Measurements from ENCODE around the gene HMX1. TPM values are rescaled to one million over a fixed set of nuclear protein-coding genes. Genes with fewer than 3 reads are reported as not detected.

HMX1 gene
- total and polyA plus RNA-seq, 12 donors, result 2.7 TPM; not detected in 11

- Histone ChIP-seq H3K4me3 (no peak overlapping the region), H3K9me3 (replicated peaks in 1 of 3) (no peaks in the 10 kb centered on the region), H3K27me3 (no peaks in the 10 kb centered on the region), H3K4me1 (replicated peaks in 1 of 2) (no peaks in the 10 kb centered on the region), H3K27ac (no peak overlapping the region), H3K36me3 (replicated peaks in 1 of 2) (no peaks in the 10 kb centered on the region)
- TF ChIP-seq POLR2A (IDR thresholded peaks at IDR 0.05), result no peak
- no peak for TF ChIP-seq CTCF (IDR thresholded peaks at IDR 0.05)
- no peak for DNase-seq
- 62 to 76% (median 67%) methylated on average over 7 to 12 of the region's 12 CpGs for WGBS, 4 donors
- intact Hi-C loops (cut with DNase I), result no loop called here
These were observed 33.2 kb downstream of the HMX1 start for GRCh38 chr4:8838296-8838960.

GRCh38 chr4:8837181-8837841 is 34.3 kb downstream of the HMX1 start:
- TF ChIP-seq POLR2A (IDR thresholded peaks at IDR 0.05) (no peak), CTCF (IDR thresholded peaks at IDR 0.05) (no peak)
- no peaks in the 10 kb centered on the region for H3K27me3 ChIP-seq
- peak in 2 of 7 donors; percentile 4 to 18 for DNase-seq
- H3K4me3 ChIP-seq, result no peak overlapping the region
- no peaks in the 10 kb centered on the region for H3K4me1 ChIP-seq (replicated peaks in 1 of 2)
- intact Hi-C loops (cut with DNase I), result no loop called here
- H3K9me3 ChIP-seq (replicated peaks in 1 of 3), result no peaks in the 10 kb centered on the region
- 67 to 79% (median 73%) methylated on average over 18 to 19 of the region's 19 CpGs for WGBS, 4 donors
- no peak overlapping the region for H3K27ac ChIP-seq
- no peaks in the 10 kb centered on the region for H3K36me3 ChIP-seq (replicated peaks in 1 of 2)

GRCh38 chr4:8836664-8837171 is 34.9 kb downstream of the HMX1 start:
- no peak overlapping the region for H3K4me3 ChIP-seq
- H3K27me3 ChIP-seq, result no peaks in the 10 kb centered on the region
- no peak for TF ChIP-seq CTCF (IDR thresholded peaks at IDR 0.05)
- no peak for TF ChIP-seq POLR2A (IDR thresholded peaks at IDR 0.05)
- intact Hi-C loops (cut with DNase I), result no loop called here
- H3K9me3 ChIP-seq (replicated peaks in 1 of 3), result no peaks in the 10 kb centered on the region
- DNase-seq, result peak in 2 of 7 donors; percentile 3 to 12
- no peaks in the 10 kb centered on the region for H3K36me3 ChIP-seq (replicated peaks in 1 of 2)
- H3K4me1 ChIP-seq (replicated peaks in 1 of 2), result no peaks in the 10 kb centered on the region
- 77 to 83% (median 82%) methylated on average over 18 of the region's 18 CpGs for WGBS, 4 donors
- no peak overlapping the region for H3K27ac ChIP-seq

- 73 to 80% (median 75%) methylated on average over 13 to 15 of the region's 15 CpGs for WGBS, 4 donors
- intact Hi-C loops (cut with DNase I), result no loop called here
- no peak overlapping the region for H3K4me3 ChIP-seq
- H3K36me3 ChIP-seq (replicated peaks in 1 of 2), result no peaks in the 10 kb centered on the region
- DNase-seq, result peak in 2 of 7 donors; percentile 3 to 8
- H3K27me3 ChIP-seq, result no peaks in the 10 kb centered on the region
- H3K9me3 ChIP-seq (replicated peaks in 1 of 3), result no peaks in the 10 kb centered on the region
- H3K27ac ChIP-seq, result no peak overlapping the region
- no peaks in the 10 kb centered on the region for H3K4me1 ChIP-seq (replicated peaks in 1 of 2)
- TF ChIP-seq POLR2A (IDR thresholded peaks at IDR 0.05), result no peak
- no peak for TF ChIP-seq CTCF (IDR thresholded peaks at IDR 0.05)
These were observed 35.9 kb downstream of the HMX1 start for GRCh38 chr4:8835521-8836365.
